DND-41 (cell line): ENCODE results near the gene CEACAM4.
A peak's percentile ranks its signal among the peaks of the same experiment; 100 is the strongest.

Experiments
- ATAC-seq: fragments of 200-7000 bp; cut with Tn5 transposase; 3 replicates; pipeline ENCODE4 v1.9.1; 2021; ENCODE audit warnings: low read depth; ENCODE audit not compliant: insufficient read depth
- DNase-seq: peaks from one replicate; pipeline ENCODE4 v3.0.0-alpha.2; 2020
- H2AFZ ChIP-seq: 2 replicates; pipeline ENCODE4 v1.6.0; 2012; ENCODE audit warnings: low read depth, low read length
- H3K27ac ChIP-seq: 2 replicates; pipeline ENCODE4 v1.5.1; 2012; ENCODE audit warnings: low read length, inconsistent platforms
- H3K27me3 ChIP-seq: fragments of 200-600 bp; sonication (generic); 2 replicates; pipeline ENCODE4 v1.6.0; 2012; ENCODE audit warnings: low read length, mild to moderate bottlenecking, inconsistent platforms; ENCODE audit not compliant: insufficient read depth, poor library complexity
- H3K36me3 ChIP-seq: 2 replicates; pipeline ENCODE4 v1.5.1; 2012; ENCODE audit warnings: low read length, inconsistent platforms; ENCODE audit not compliant: insufficient read depth
- H3K4me1 ChIP-seq: 2 replicates; pipeline ENCODE4 v1.5.1; 2012; ENCODE audit warnings: mild to moderate bottlenecking, low read length; ENCODE audit not compliant: insufficient read depth
- H3K4me2 ChIP-seq: 2 replicates; pipeline ENCODE4 v1.6.0; 2012; ENCODE audit warnings: mild to moderate bottlenecking, moderate library complexity, low read length, inconsistent platforms; ENCODE audit not compliant: insufficient read depth
- H3K4me3 ChIP-seq, 2 experiments: fragments of 200-600 bp in 1 of 2; shearing (Covaris generic) in 1 of 2; 2 replicates each; pipeline ENCODE4 v1.5.1; 2012 to 2016; ENCODE audit warnings: inconsistent platforms in 2 of 2, low read length in 2 of 2, mild to moderate bottlenecking in 2 of 2, low read depth in 1 of 2, moderate library complexity in 1 of 2
- H3K79me2 ChIP-seq: 2 replicates; pipeline ENCODE4 v1.6.0; 2012; ENCODE audit warnings: low read length, inconsistent platforms; ENCODE audit not compliant: insufficient read depth
- H3K9ac ChIP-seq: 2 replicates; pipeline ENCODE4 v1.6.0; 2012; ENCODE audit warnings: low read depth, mild to moderate bottlenecking, inconsistent platforms, low read length, moderate library complexity
- H3K9me3 ChIP-seq: 2 replicates; pipeline ENCODE4 v1.5.1; 2012; ENCODE audit warnings: low read length, moderate library complexity, mild to moderate bottlenecking, inconsistent platforms; ENCODE audit not compliant: insufficient read depth, severe bottlenecking
- H4K20me1 ChIP-seq: 2 replicates; pipeline ENCODE4 v1.6.0; 2012; ENCODE audit warnings: low read length; ENCODE audit not compliant: insufficient read depth
- CTCF ChIP-seq: IDR thresholded peaks from 2 replicates; pipeline ENCODE4 v1.5.1; 2012; ENCODE audit warnings: borderline replicate concordance, low read length, moderate library complexity, mild to moderate bottlenecking; ENCODE audit not compliant: poor library complexity, severe bottlenecking; ENCODE audit errors: extremely low read depth
- EZH2 ChIP-seq: IDR thresholded peaks from 3 replicates; pipeline ENCODE4 v1.6.1; 2012; ENCODE audit warnings: borderline replicate concordance, low read depth, mild to moderate bottlenecking, moderate library complexity, low read length, inconsistent platforms; ENCODE audit not compliant: severe bottlenecking

The CEACAM4 gene

GRCh38 chr19:41589371-41589770, 37.5 kb downstream of the CEACAM4 start:
- TF ChIP-seq CTCF: no peak
- no peak for TF ChIP-seq EZH2
- H3K9me3 ChIP-seq: peaks cover 1% of the 10 kb centered on the region
- DNase-seq (no peak), ATAC-seq (no peak)
- peaks cover 18% of the 10 kb centered on the region; the same call in 1 of the 2 replicates for H4K20me1 ChIP-seq
- no peaks in the 10 kb centered on the region for H3K4me1 ChIP-seq
- no peaks in the 10 kb centered on the region for H3K36me3 ChIP-seq
- H3K79me2 ChIP-seq: no peaks in the 10 kb centered on the region
- no peak overlapping the region for H3K4me2 ChIP-seq
- no peak overlapping the region for H3K4me3 ChIP-seq
- no peak overlapping the region for H3K9ac ChIP-seq
- no peak overlapping the region for H3K27ac ChIP-seq
- H3K27me3 ChIP-seq: no peaks in the 10 kb centered on the region
- no peak overlapping the region for H2AFZ ChIP-seq

- H3K4me3 ChIP-seq: no peak overlapping the region
- no peak overlapping the region for H3K27ac ChIP-seq
- H3K27me3 ChIP-seq: no peaks in the 10 kb centered on the region
- H3K4me1 ChIP-seq: no peaks in the 10 kb centered on the region
- TF ChIP-seq EZH2 (no peak), CTCF (no peak)
- H3K36me3 ChIP-seq: no peaks in the 10 kb centered on the region
- peaks cover 4% of the 10 kb centered on the region for H3K9me3 ChIP-seq
- no peak overlapping the region for H3K9ac ChIP-seq
- DNase-seq (peak; percentile 64), ATAC-seq (peak; percentile 60; the same call in 2 of the 3 replicates)
- H3K4me2 ChIP-seq: no peak overlapping the region
- H2AFZ ChIP-seq: no peak overlapping the region
- peaks cover 18% of the 10 kb centered on the region; the same call in 1 of the 2 replicates for H4K20me1 ChIP-seq
- no peaks in the 10 kb centered on the region for H3K79me2 ChIP-seq
These were observed 38.2 kb downstream of the CEACAM4 start for GRCh38 chr19:41588497-41589209.

GRCh38 chr19:41587838-41588210, 39.0 kb downstream of the CEACAM4 start:
- peaks cover 18% of the 10 kb centered on the region; the same call in 1 of the 2 replicates for H4K20me1 ChIP-seq
- ATAC-seq: no peak
- H3K9ac ChIP-seq: no peak overlapping the region
- H3K79me2 ChIP-seq: no peaks in the 10 kb centered on the region
- no peaks in the 10 kb centered on the region for H3K27me3 ChIP-seq
- DNase-seq: no peak
- H2AFZ ChIP-seq: no peak overlapping the region
- no peak overlapping the region for H3K27ac ChIP-seq
- no peak for TF ChIP-seq EZH2
- TF ChIP-seq CTCF: no peak
- H3K36me3 ChIP-seq: no peaks in the 10 kb centered on the region
- no peaks in the 10 kb centered on the region for H3K4me1 ChIP-seq
- no peak overlapping the region for H3K4me3 ChIP-seq
- no peak overlapping the region for H3K4me2 ChIP-seq
- peaks cover 4% of the 10 kb centered on the region for H3K9me3 ChIP-seq
